HuH-7 (cell line): ENCODE measurements around the gene DENND6A.
"Not testable (repeated sequence)": the region's sequence is repeated elsewhere in the genome, so short reads cannot be mapped to it uniquely, and the experiment has no call there.

Experiments used
- DNase-seq: peaks from one replicate; pipeline ENCODE4 v3.0.0; 2011; ENCODE audit warnings: low spot score

DENND6A gene

GRCh38 chr3:57692133-57692395, 813 bp downstream of the DENND6A start:
- DNase-seq: not testable (repeated sequence)

GRCh38 chr3:57691411-57692132, 1.3 kb downstream of the DENND6A start:
- no peak for DNase-seq

DNA sequence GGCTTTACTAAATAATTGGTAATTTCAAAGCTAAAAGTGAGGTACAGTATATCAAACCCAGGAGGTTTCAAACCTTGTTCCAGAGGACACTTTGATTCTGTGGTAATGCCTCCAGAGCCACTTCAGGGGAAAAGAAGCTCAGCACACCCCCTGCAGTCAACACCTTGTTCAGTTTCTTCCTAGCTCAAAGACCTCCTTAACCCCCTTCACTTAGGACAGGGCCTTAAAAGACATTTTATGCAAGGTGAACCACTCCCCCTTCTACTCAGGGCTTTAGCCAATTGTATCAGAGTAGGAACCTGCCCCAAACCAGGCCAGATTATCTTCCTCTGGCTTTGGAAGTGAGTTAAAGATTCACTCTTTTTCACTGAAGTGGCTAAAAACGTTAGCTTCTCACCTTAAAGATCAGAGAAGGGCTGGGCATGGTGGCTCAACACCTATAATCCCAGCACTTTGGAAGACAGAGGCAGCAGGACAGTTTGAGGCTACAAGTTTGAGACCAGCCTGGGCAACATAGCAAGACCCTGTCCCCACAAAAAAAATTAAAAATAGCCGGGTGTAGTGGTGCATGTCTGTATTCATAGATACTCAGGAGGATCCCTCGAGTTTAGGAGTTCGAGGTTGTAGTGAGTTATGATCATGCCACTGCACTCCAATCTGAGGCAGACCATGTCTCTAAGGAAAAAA, 3.4 kb downstream of the DENND6A start:
- no peak for DNase-seq

DNA sequence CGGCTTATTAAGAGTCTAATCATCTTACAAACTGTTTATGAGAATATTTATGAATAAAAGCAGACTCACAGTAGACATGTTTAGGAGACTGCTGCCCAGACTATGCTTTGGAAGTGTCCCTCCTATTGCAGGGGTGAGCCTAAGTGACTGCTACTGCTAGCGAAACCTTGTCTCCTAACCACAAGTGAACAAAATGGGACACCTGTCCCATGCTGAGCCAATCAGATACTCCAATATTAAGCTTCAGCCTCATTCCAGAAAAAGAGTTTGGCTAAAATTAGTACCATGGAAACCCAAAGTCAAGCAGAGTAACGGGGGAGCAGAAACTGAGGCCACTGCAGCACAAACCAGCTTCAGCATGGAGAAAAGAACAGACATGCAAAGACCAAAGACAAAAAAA, 4.6 kb downstream of the DENND6A start:
- DNase-seq: no peak

DNA sequence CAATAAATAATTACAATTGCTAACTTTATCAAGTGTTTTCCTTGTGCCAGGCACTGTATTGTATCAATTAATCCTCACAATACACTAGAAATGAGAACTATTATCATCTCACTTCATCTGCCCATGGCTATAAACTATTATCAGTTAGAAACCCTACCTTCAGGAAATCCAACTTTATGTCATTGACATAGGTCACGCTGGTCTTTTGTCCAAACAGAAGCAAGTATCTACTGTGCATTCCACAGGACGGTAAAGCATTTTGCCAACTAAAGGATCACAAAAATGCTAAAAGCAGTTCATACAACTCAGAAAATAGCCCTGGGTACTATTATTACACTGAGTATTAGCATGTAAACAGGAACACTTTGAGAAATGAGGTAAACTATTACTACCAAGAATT, 9.6 kb downstream of the DENND6A start:
- no peak for DNase-seq

GRCh38 chr3:57682284-57682683, 10.6 kb downstream of the DENND6A start:
- DNase-seq: no peak

DNA sequence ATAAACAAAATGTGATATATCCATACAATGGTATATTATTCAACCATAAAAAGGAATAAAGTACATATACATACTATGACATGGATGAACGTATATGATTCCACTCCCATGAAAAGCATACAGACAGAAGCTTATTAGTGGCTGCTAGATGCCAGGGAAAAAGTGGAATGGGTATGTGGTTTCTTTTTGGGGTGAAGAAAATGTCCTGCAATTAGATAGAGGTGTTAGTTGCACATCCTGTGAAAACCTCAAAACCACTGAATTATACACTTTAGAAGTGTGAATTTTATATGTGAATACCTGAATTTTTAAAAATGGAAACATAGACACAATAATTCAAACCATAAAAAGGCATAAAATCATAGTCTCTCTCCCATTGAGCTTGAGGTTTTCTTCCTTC, 11.2 kb downstream of the DENND6A start:
- DNase-seq: no peak

DNA sequence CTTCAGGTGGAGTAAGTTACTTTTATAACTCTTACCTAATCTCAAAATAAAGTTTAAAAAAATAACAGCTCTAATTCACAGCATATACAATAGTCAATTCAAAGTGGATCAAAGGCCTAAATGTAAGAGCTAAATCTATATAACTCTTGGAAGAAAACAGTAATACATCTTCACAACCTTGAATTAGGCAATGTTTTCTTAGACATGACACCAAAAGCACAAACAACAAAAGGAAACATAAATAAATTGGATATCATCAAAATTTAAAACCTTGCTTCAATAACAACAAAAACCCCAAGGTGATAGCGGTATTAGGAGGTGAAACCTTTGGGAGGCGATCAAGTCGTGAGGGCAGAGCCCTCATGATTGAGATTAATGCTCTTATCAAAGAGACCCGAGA, 12.8 kb downstream of the DENND6A start:
- DNase-seq: no peak

DNA sequence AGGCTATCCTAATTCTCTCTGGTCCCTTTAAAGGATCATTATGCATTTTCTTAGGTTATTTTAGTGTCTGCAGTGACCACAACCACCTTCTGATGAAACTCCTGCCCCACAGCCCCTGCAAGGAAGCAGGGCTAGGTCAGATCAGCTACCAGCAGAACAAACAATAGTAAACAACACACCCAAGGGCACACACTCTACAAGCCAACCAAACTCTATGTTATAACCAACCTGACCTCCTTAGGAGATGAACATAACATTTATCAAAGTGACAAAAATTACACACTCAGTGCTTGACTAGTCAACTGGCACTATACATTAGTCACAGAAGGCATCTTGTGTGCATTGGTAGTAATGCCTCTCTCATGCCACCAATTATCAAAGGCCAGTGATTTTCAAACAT, 17.3 kb downstream of the DENND6A start:
- DNase-seq: no peak

DNA sequence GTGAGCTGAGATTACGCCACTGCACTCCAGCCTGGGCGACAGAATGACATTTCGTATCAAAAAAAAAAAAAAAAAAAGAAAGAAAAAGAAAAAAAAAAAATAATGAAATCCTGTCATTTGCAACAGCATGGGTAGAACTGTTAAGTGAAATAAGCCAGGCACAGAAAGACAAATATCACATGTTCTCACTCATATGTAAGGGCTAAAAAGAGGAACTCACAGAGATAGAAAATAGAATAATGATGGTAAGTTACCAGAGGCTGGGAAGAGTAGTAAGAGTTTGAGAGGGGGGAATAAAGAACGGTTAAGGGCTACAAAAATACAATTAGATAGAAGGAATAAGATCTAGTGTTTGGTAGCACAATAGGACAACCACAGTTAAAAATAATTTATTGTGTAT, 19.7 kb downstream of the DENND6A start:
- DNase-seq: no peak

DNA sequence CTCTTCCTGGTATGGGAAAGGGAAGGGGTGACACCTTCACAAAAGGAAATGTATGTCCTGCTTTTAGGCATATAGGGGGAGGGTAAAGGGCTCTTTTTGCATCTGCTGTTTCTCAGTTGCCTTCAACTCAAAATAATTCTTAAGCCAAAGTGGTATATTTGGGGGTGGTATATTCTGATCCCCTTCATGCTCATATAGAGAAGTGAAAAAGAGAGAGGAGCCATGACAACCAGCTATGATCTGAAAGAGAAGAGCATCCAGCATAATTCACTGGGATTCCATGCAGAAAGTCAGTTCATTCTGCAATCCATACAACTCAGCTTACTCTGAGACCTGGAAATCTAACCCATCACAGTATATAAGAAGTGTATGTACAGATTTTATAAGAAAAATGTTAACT, 22.3 kb downstream of the DENND6A start:
- DNase-seq: no peak

GRCh38 chr3:57661404-57661803, 31.5 kb downstream of the DENND6A start:
- DNase-seq: no peak

GRCh38 chr3:57659806-57660439, 33.0 kb downstream of the DENND6A start:
- no peak for DNase-seq

- DNase-seq: no peak
These were observed 33.7 kb downstream of the DENND6A start for GRCh38 chr3:57659004-57659673.

DNA sequence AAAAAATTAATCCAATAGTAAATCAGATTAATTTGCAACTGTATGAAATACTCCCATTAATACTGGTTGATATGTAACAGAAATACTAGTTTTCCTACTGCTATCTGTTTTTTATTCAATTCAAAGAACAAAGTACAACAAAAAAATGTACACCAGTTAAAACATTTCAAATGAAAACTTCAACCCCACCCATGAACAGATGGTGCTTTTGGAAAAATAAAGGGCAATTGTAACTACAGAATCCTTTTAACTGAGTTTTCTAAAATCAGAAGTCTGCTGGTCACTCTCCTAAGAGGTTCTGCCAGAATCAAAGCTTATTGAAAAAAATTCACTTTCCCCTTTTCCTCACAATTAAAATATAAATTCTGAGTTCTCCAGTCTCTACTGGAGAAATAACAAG, 34.3 kb downstream of the DENND6A start:
- DNase-seq: no peak

- DNase-seq: no peak
These were observed 37.1 kb downstream of the DENND6A start for GRCh38 chr3:57655727-57656126.

DNA sequence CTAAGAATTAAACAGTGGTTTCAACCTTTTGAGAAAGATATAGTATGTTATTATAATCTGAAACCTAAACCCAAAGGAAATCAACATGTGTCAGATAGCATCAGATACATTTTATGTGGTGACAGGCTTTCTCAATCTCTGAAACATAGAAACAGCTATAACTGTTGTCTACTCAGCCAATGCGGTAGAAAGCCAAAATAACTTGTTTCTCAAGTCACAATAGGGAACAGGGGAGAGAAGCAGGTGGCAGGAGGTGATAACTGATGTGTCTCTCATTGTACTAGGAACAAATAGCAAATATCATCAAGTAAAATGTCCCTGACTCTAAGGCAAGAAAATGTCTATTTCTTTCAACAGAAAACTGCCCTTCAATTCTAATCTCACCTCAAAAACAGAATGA, 38.6 kb downstream of the DENND6A start:
- DNase-seq: no peak

DNA sequence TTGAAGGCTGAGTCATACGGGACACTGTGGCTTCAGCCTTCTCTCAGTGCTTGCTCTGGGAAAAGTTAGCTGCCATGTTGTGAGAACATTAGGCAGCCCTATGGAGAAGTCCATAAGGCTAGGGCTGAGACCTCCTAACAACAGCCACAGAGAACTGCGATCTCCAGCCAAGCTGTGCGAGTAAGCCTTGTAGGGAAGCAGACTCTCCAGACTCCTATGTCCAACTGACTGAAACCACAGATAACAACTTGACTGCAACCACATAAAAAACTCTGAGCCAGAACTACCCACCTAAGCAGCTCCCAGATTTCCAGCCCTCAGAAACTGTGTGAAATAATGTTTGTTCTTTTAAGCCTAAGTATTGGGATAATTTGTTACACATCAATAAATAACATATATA, 40.7 kb downstream of the DENND6A start:
- no peak for DNase-seq

- DNase-seq: no peak
These were observed 45.5 kb downstream of the DENND6A start for GRCh38 chr3:57647292-57647940.

- no peak for DNase-seq
These were observed 46.2 kb downstream of the DENND6A start for GRCh38 chr3:57646723-57647122.

DNA sequence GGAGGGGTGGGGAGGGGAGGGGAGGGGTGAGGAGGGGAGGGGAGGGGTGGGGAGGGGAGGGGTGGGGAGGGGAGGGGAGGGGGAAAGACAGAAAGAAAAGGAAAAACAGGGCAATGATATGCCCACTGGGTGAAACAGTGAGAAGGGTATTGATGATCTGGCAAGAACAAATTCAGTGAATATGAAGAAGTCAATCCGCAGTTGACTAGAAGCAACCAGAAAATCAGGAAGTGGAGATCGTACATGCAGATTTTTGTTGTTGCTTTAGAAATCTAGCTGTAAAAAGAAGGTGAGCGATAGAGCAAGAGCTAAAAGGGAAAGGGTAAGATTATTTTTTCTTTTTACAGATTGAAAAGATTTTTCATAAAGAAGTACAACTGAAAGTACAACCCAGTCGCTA, 48.1 kb downstream of the DENND6A start:
- no peak for DNase-seq

DNA sequence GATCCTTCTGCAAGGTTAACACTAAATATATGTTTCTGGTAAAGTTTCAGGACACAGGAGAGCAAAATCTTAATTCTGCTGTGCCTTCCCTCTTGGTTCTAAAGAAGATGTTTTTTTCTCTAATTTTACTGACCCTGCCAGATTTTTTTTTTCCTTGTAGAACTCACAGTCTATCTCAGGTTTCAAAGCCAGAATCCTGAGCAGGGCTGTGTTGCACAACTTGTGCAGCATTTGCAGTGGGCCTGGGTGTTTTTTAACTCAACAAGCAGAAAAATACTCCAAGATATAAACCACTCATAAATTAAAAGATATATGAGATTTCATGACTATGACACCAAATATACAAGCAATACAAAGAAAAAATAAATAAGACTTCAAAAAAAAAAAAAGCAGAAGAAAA, 55.5 kb downstream of the DENND6A start:
- DNase-seq: no peak

GRCh38 chr3:57634259-57634658, 58.6 kb downstream of the DENND6A start:
- not testable (repeated sequence) for DNase-seq
